ENCODE results near the gene EIF5B. TPM values are rescaled to one million over a fixed set of nuclear protein-coding genes. Genes with fewer than 3 reads are reported as not detected.

Gene EIF5B
- total RNA-seq, 4 donors from 2014 or later, result 23.6 to 40.4 (median 30.7) TPM

DNA sequence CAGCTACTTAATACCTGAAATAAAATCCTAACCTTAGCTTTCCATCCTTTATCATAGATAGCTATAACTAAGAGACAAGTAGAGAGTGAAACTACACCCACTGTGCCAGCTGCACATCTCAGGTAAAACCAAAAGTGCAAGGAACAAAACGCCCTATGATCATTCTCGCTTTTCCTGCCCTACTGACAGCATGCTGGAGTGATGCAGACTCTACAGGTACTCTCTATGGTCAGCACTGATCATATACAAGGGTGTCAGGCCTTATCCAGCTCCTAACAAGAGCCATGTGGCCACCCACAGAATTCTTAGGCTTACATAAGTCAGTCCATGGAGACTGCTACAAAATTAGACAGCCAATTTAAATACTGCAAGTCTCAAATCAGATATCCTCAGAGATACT is 107.0 kb downstream of the EIF5B start:
- DNase-seq, result no peak

DNA sequence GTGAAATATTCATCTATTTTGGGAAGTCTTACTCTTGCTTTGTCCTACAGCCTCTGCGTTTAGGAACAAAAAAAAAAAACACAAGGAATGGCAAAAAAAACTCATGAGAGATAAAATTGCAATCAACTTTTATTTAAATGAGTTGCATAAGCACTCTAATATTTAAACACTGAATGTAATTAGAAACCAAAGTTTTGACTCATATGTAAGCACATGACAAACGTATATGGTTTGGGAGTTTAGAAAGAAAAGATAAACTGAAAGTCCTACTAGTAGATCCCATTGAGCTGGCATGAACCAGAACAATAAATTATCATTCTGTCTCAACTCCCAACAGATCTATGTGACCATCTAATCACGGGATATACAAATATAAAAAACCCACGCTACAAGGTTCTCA is 107.9 kb downstream of the EIF5B start:
- Histone ChIP-seq H3K36me3 (peaks cover 0 to 31% (median 0%) of the 10 kb centered on the region in 3 donors), H3K27me3 (no peaks in the 10 kb centered on the region), H3K9me3 (no peaks in the 10 kb centered on the region), H3K4me3 (no peak overlapping the region), H3K27ac (no peak overlapping the region), H3K4me1 (no peaks in the 10 kb centered on the region)
- no peak for DNase-seq
- TF ChIP-seq, protein P1, sequence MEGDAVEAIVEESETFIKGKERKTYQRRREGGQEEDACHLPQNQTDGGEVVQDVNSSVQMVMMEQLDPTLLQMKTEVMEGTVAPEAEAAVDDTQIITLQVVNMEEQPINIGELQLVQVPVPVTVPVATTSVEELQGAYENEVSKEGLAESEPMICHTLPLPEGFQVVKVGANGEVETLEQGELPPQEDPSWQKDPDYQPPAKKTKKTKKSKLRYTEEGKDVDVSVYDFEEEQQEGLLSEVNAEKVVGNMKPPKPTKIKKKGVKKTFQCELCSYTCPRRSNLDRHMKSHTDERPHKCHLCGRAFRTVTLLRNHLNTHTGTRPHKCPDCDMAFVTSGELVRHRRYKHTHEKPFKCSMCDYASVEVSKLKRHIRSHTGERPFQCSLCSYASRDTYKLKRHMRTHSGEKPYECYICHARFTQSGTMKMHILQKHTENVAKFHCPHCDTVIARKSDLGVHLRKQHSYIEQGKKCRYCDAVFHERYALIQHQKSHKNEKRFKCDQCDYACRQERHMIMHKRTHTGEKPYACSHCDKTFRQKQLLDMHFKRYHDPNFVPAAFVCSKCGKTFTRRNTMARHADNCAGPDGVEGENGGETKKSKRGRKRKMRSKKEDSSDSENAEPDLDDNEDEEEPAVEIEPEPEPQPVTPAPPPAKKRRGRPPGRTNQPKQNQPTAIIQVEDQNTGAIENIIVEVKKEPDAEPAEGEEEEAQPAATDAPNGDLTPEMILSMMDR (IDR thresholded peaks at IDR 0.05), result no peak

More for the DNA sequence above, 107.0 kb downstream of the EIF5B start:
- TF ChIP-seq, protein P1 (IDR thresholded peaks at IDR 0.05), result no peak
- no peak for TF ChIP-seq POLR2A (IDR thresholded peaks at IDR 0.05)
- no peak overlapping the region for H3K4me3 ChIP-seq
- no peaks in the 10 kb centered on the region for H3K27me3 ChIP-seq
- no peaks in the 10 kb centered on the region for H3K9me3 ChIP-seq
- H3K4me1 ChIP-seq, result no peaks in the 10 kb centered on the region
- peaks cover 0 to 28% (median 0%) of the 10 kb centered on the region in 3 donors for H3K36me3 ChIP-seq
- H3K27ac ChIP-seq, result no peak overlapping the region

DNA sequence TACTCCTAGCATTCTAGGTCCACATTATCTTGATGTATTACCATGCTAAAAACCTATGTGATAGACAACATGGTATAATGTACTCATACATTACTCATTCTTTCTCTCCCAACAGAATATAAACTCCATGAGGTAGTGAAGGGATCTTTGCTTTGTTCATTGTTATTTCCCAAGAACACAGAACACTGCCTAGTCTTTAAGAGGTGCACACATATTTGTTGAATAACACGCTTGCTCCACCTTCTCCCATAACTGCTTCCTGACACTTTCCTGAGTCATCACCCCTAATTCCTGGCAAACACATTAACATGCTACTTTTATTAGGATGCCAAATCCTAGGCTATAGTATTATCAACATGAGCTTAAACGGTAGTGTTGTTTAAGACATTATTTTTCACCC is 111.4 kb downstream of the EIF5B start:
- no peaks in the 10 kb centered on the region for H3K9me3 ChIP-seq
- no peaks in the 10 kb centered on the region for H3K4me1 ChIP-seq
- H3K27ac ChIP-seq, result no peak overlapping the region
- TF ChIP-seq, protein P1 (IDR thresholded peaks at IDR 0.05), result no peak
- TF ChIP-seq POLR2A (IDR thresholded peaks at IDR 0.05), result no peak
- H3K27me3 ChIP-seq, result no peaks in the 10 kb centered on the region
- DNase-seq, result no peak
- peaks cover 0 to 27% (median 0%) of the 10 kb centered on the region in 3 donors for H3K36me3 ChIP-seq
- H3K4me3 ChIP-seq, result no peak overlapping the region

DNA sequence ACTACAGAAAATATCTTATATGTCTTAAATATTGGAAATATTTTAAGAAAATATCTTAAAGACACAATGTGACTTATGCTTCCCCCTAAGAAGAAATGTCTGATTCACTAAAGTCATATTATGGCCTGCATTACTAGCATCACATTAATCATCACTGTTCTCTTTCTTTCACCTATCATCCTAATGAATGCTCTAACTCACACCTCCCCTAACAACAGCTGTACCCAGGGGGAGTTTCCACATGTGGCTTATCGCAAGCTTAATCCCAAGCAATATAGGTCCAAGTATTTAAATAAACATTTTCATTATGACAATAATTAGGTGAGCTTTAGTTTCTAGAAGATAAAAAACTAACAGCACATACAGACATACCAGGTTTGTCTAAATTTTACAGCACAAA is 113.0 kb downstream of the EIF5B start:
- H3K9me3 ChIP-seq, result no peaks in the 10 kb centered on the region
- peaks cover 0 to 32% (median 0%) of the 10 kb centered on the region in 3 donors for H3K36me3 ChIP-seq
- H3K4me3 ChIP-seq, result no peak overlapping the region
- no peak for DNase-seq
- H3K27me3 ChIP-seq, result no peaks in the 10 kb centered on the region
- H3K27ac ChIP-seq, result no peak overlapping the region
- TF ChIP-seq, protein P1 (IDR thresholded peaks at IDR 0.05), result no peak
- TF ChIP-seq POLR2A (IDR thresholded peaks at IDR 0.05), result no peak
- H3K4me1 ChIP-seq, result no peaks in the 10 kb centered on the region

Other genes starting within 250 kb of the EIF5B start
- 1 to 10 TPM in 3 of 4 donors, not detected in 1; 3.7 to 7.1 (median 5.4) TPM for gene C2orf15, start 195.7 kb upstream of the EIF5B start, total RNA-seq
- gene TSGA10, start 182.4 kb upstream of the EIF5B start, total RNA-seq, result 10 to 100 TPM in 2 of 4 donors, 1 to 10 TPM in 2; 6.7 to 21.5 (median 11.0) TPM
- 10 to 100 TPM in 2 of 4 donors, 1 to 10 TPM in 2; 6.1 to 23.9 (median 10.7) TPM for gene LIPT1, start 182.4 kb upstream of the EIF5B start, total RNA-seq
- 10 to 100 TPM; 21.7 to 42.1 (median 34.0) TPM for gene MITD1, start 156.3 kb upstream of the EIF5B start, total RNA-seq
- gene MRPL30, start 156.2 kb upstream of the EIF5B start, total RNA-seq, result 10 to 100 TPM; 17.1 to 38.0 (median 23.8) TPM
- not detected for gene LYG2, start 81.7 kb upstream of the EIF5B start, total RNA-seq
- 1 to 10 TPM; 2.8 to 3.8 (median 3.5) TPM for gene LYG1, start 36.2 kb upstream of the EIF5B start, total RNA-seq
- gene TXNDC9, start 1.1 kb upstream of the EIF5B start, total RNA-seq, result 10 to 100 TPM; 39.2 to 80.0 (median 40.9) TPM
- gene REV1, start 152.6 kb downstream of the EIF5B start, total RNA-seq, result 10 to 100 TPM; 82.6 to 89.5 (median 85.3) TPM